ENCODE results near the gene SLC12A6.

The SLC12A6 gene

GRCh38 chr15:34327906-34328305 is 9.7 kb downstream of the SLC12A6 start:
- no peak for DNase-seq

GRCh38 chr15:34325368-34325767 is 12.2 kb downstream of the SLC12A6 start:
- no peak for DNase-seq

GRCh38 chr15:34324933-34325332 is 12.6 kb downstream of the SLC12A6 start:
- DNase-seq: no peak

- no peak for DNase-seq
These were observed 14.4 kb downstream of the SLC12A6 start for GRCh38 chr15:34323217-34323616.

GRCh38 chr15:34318277-34319079 is 19.1 kb downstream of the SLC12A6 start:
- DNase-seq: no peak

GRCh38 chr15:34314491-34315490 is 22.8 kb downstream of the SLC12A6 start:
- DNase-seq: no peak

GRCh38 chr15:34311563-34311962 is 26.0 kb downstream of the SLC12A6 start:
- DNase-seq: no peak

- DNase-seq: no peak
These were observed 33.0 kb downstream of the SLC12A6 start for GRCh38 chr15:34304613-34305012.

- DNase-seq: no peak
These were observed 36.5 kb downstream of the SLC12A6 start for GRCh38 chr15:34301058-34301457.

GRCh38 chr15:34297059-34297458 is 40.5 kb downstream of the SLC12A6 start:
- no peak for DNase-seq

GRCh38 chr15:34292621-34293020 is 45.0 kb downstream of the SLC12A6 start:
- no peak for DNase-seq

- DNase-seq: no peak
These were observed 52.6 kb downstream of the SLC12A6 start for GRCh38 chr15:34284937-34285336.

- no peak for DNase-seq
These were observed 55.2 kb downstream of the SLC12A6 start for GRCh38 chr15:34282384-34282783.

GRCh38 chr15:34280193-34280592 is 57.4 kb downstream of the SLC12A6 start:
- DNase-seq: no peak

GRCh38 chr15:34279368-34279767 is 58.2 kb downstream of the SLC12A6 start:
- DNase-seq: no peak

- no peak for DNase-seq
These were observed 61.9 kb downstream of the SLC12A6 start for GRCh38 chr15:34275721-34276120.

GRCh38 chr15:34275154-34275553 is 62.4 kb downstream of the SLC12A6 start:
- DNase-seq: no peak

GRCh38 chr15:34271493-34271892 is 66.1 kb downstream of the SLC12A6 start:
- no peak for DNase-seq

- no peak for DNase-seq
These were observed 70.8 kb downstream of the SLC12A6 start for GRCh38 chr15:34266751-34267150.

GRCh38 chr15:34264076-34264475 is 73.5 kb downstream of the SLC12A6 start:
- DNase-seq: no peak

GRCh38 chr15:34262362-34262761 is 75.2 kb downstream of the SLC12A6 start:
- no peak for DNase-seq

- DNase-seq: no peak
These were observed 78.0 kb downstream of the SLC12A6 start for GRCh38 chr15:34259566-34259965.

GRCh38 chr15:34258151-34258550 is 79.4 kb downstream of the SLC12A6 start:
- DNase-seq: no peak

GRCh38 chr15:34252545-34252944 is 85.0 kb downstream of the SLC12A6 start:
- no peak for DNase-seq

Data from stimulated activated CD4-positive, alpha-beta T cell treated with anti-CD3 and anti-CD28 coated beads, Interleukin-4, amount 100 ng/mL, for 24 hours (primary cell).